HG03469 (cell line): ENCODE results near the gene SPACDR.
"Not testable (repeated sequence)": the region's sequence is repeated elsewhere in the genome, so short reads cannot be mapped to it uniquely, and the experiment has no call there.

Experiments
- ATAC-seq: cut with Tn5 transposase; IDR thresholded peaks from one replicate; pipeline ENCODE4 v1.9.1; 2021; ENCODE audit warnings: mild to moderate bottlenecking, moderate library complexity, moderate number of reproducible peaks; ENCODE audit not compliant: unreplicated experiment

SPACDR gene, protein sequence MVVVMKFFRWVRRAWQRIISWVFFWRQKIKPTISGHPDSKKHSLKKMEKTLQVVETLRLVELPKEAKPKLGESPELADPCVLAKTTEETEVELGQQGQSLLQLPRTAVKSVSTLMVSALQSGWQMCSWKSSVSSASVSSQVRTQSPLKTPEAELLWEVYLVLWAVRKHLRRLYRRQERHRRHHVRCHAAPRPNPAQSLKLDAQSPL

DNA sequence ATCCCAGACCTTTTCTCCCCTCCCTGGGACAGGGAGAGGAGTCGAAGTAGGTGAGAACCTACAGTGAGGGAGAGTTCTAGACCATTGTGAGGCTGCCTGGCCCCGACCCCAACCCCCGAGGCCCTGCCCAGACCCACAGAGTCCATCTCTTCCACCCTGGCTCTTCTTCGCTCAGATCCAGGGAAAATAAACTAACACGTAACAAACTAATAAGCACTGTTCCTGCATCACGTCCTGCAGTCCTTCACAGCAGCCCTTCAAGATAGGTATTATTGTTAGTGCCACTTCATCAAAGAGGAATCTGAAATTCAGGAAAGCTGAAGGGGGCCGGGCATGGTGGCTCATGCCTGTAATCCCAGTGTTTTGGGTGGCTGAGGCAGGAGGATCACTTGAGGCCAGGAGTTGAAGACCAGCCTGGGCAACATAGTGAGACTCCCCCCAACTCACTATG is at the start of gene SPACDR:
TSS of gene SPACDR (minus strand) at position 51 of the 451 bp plus-strand sequence. CDS start 235 bp downstream, outside the sequence.
- no peak for ATAC-seq

DNA sequence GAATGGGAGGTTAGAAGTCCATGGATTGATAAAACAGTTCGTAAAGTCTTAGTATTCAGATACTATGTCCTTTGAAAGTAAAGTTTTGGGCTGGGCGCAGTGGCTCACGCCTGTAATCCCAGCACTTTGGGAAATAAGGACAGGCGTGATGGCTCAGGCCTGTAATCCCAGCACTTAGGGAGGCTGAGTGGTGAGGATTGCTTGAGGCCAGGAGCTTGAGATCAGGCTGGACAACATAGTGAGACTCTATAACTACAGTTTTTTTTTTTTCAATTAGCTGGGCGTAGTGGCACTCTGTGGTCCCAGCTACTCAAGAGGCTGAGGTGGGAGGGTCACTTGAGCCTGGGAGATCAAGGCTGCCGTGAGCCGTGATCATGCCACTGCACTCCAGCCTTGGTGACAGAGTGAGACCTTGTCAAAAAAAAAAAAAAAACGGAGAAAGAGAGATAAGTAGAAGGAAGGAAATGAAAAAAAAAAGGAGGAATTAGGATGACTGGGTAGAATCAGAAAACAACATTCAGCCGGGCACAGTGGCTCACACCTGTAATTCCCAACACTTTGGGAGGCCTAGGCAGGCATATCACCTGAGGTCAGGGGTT is 49.3 kb upstream of the SPACDR start:
- no peak for ATAC-seq

DNA sequence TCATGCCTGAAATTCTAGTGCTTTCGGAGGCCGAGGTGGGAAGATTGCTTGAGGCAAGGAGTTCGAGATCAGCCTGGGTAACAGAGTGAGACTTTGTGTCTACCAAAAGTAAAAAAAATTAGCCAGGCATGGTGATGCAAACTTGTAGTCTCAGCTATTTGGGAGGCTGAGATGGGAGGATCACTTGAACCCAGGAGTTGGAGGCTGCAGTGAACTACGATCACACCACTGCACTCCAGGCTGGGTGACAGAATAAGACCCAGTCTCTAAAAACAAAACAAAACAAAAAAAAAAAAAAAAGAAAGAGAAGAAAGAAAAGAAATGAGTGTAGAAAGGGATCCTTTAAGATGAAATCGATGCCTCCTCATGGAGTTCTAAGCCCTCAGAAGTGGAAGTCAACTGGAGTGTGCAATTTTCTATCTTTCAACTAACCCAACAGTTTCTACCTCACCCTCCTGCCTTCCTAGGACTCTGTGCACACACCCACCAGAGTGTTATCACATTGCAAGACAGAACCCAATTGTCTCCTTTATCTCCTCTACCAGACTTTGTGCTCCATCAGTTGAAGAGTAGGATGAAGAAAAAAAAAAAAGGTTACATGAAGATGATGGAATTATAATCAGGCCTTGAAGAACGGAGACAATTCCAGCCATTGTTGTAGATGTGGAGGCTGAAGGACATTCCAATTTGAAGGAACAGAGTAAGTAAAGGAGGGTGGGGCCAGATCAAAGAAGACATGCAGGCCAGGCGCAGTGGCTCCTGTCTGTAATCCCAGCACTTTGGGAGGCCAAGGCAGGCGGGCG is 46.6 kb upstream of the SPACDR start:
- no peak for ATAC-seq

DNA sequence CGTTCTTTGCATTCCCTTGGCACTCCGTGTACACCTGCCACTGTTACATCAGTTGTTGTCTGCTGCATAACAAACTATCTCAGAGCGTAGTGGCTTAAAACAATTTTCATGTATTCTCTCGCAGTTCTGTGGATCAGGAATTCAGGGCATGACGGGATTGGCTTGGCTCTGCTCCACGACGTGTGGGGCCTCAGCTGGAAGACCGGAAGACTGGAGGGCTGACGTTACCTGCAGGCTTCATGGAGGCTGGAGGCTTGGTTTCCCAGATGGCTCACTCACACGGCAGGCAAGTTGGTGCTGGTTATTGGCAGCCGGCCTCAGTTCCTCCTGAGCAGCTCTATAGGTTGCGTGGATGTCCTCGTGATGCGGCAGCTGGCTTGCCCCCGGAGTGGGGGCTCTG is 45.2 kb upstream of the SPACDR start:
- no peak for ATAC-seq

DNA sequence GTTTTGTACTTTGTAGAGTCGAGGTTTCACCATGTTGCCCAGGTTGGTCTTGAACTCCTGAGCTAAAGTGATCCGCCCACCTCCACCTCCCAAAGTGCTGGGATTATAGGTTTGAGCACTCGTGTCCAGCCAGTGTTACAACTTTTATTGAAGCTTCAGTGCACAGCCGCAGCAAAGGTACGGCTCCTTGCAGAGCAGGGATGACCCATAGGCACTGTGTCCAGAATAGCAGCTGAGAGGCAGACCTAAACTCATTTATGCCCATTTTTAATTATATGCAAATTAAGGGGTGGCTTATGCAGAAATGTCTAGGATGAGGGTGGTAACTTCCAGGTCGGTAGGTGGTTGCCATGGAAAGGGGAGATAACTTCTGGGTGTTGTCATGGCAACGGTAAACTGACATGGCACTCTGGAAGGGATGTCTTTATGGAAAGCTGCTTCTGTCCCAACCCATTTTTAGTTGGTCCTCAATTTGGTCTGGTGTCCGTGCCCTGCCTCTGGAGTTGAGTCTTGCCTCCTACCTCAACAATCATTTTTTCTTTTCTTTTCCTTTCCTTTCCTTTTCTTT is 42.4 kb upstream of the SPACDR start:
- ATAC-seq: no peak

DNA sequence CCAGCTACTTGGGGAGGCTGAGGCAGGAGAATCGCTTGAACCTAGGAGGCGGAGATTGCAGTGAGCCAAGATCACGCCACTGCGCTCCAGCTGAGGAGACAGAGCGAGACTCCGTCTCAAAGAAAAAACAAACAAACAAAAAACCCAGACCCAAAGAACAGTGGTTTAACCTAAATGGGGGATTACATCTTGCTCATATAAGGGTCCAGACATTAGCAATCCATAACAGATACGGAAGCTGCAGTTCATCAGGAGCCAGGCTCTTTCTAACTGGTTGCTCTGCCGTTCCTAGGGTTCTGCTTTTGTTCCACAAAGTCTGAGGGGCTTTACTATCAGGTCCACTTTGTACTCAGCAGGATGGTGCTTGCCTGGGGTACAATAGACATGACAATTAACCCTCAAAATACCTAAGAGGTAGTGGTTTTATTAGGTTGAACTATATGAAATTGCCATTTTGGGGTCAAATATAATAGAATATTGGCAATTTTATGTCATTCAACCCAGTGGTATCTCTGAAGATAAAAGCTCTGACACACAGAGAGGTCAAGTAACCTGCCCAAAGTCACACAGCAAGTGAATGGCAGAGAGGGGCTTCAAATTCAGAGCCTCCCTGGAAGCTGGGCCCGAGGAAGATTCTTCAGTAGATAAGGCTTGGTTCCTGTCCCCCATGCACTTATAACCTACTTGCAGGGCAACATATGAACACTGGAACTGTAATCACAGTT is 41.0 kb upstream of the SPACDR start:
- ATAC-seq: no peak

DNA sequence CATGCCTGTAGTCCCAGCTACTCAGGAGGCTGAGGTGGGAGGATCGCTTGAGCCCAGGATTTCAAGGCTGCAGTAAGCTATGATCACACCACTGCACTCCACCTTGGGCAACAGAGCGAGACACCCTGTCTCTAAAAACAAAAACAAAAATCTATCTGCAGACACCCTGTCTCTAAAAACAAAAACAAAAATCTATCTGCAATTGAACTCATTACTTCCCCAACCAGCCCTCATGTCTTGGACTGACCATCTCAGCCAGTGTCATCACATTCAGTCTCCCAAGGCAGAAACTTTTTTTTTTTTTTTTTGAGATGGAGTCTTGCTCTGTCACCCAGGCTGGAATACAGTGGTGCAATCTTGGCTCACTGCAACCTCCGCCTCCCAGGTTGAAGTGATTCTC is 40.0 kb upstream of the SPACDR start:
- ATAC-seq: not testable (repeated sequence)

DNA sequence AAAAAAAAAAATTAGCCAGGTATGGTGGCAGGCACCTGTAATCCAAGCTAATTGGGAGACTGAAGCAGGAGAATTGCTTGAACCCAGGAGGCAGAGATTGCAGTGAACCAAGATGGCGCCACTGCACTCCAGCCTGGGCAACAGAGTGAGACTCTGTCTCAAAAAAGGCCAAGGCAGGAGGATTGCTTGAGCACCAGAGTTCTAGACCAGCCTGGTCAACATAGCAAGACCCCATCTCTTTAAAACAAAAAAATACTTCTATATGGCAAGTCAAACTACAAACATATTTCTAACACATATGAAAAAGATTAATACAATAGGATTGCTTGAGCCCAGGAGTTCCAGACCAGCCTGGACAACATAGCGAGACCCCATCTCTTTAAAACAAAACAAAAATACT is 36.7 kb upstream of the SPACDR start:
- not testable (repeated sequence) for ATAC-seq

DNA sequence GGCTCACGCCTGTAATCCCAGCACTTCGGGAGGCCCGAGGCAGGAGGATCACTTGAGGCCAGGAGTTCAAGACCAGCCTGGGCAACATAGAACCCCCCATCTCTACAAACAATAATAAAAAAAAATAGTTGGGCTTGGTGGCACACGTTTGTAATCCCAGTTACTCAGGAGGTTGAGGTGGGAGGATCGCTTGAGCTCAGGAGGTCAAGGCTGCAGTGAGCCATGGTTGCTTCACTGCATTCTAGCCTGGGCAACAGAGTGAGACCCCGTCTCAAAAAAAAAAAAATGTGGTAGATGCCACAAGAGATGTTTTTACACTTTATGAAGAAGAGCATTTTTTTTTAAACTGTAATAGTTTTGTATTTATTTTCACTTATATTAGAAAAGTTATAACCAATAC is 32.4 kb upstream of the SPACDR start:
- no peak for ATAC-seq

DNA sequence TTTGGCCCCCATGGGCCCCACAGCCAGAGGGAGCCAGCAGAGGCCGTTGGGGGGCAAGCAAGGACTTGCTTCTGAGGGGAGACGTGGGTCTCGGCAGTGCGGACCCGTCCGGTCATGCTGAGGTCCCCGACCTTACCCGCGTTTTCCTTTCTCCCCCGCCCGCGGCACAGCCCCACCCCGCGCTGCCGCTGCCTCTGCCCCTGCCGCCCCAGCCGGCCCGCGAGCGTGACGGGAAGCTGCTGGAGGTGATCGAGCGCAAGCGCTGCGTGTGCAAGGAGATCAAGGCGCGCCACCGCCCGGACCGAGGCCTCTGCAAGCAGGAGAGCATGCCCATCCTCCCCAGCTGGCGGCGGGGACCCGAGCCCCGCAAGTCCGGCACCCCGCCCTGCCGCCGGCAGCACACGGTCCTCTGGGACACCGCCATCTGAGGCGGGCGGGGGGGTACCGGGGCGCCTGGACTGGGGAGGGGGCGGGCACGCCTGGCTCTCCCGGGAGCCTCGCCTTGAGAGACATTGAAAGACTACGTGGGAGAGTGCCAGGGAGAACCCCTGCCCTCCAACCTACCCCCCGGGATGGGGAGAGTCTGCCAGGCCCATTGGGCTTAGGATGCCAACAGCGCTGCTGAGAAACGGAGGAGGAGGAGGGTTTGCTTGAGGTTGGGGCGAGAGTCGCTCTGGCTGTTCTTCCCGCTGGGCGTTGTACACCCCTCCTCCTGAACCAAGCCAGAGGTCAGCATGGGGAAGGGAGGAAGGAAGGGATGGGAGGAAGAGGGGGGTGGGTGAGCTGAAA is 29.6 kb upstream of the SPACDR start:
- no peak for ATAC-seq

DNA sequence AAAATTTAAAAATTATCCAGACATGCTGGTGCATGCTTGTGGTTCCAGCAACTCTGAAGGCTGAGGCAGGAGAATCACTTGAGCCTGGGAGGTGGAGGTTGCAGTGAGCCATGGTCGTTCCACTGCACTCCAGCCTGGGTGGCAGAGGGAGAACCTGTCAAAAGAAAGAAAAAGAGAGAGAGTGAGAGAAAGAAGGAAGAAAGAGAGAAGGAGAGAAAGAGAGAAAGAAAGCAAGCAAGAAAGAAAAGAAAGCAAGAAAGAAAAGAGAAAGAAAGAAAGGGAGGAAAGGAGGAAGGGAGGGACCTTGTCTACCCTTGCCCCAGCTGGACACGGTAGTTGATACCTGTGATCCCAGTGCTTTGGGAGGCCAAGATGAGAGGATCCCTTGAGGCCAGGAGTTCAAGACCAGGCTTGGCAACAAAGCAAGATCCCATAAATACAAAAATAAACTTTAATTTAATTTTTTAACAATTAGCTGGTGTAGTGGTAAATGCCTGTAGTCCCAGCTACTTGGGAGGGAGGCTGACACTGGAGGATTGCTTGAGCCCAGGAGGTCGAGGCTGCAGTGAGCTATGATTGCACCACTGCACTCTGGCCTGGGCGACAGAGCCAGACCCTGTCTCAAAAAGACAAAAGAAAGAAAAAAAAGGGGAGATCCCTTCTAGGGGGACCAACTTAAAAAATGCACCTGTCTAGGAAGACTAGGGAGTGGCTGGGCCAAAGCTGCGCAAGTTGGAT is 28.8 kb upstream of the SPACDR start:
- no peak for ATAC-seq

DNA sequence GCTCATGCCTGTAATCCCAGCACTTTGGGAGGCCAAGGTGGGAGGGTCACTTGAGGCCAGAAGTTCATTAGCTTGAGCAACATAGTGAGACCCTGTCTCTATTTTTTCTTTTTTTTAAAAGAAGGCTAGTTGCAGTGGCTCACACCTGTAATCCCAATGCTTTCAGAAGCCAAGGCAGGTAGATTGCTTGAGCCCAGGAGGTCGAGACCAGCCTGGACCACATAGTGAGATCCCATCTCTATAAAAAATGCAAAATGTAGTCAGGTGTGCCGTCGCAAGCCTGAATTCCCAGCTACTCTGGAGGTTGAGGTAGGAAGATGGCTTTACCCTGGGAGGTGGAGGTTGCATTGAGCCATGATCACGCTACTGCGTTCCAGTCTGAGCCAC is 27.1 kb upstream of the SPACDR start:
- ATAC-seq: no peak

DNA sequence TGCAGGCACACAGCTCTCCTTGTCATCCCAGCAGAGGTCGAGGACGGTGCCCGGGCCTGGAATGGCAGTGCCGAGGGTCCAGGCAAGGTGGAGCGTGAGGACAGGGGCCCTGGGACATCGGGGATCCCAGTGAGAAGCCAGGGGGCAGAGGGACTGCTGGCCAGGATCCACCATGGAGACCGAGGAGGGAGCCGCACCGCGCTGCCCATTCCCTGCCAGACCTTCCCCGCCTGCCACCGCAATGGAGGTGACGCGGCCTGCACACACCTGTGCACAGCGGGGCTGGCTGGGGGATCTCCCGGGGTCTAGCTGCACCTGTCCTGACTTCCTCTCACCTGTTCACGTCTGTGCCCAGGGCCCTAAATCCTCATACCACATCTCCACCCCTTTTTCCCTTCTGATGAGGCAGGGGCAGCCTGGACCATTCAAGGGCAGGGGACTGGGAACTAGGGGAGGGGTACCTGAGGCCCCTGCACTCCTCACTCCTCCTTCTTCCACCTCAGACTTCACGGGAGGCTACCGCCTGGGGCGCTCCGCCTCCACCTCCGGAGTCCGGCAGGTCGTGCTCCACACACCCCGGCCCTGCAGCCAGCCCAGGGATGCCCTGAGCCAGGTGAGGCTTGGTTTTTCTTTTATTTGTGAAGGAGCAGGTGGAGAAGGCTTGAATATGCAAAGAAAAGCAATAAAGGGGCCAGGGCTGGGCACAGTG is 26.6 kb upstream of the SPACDR start:
- ATAC-seq: no peak

DNA sequence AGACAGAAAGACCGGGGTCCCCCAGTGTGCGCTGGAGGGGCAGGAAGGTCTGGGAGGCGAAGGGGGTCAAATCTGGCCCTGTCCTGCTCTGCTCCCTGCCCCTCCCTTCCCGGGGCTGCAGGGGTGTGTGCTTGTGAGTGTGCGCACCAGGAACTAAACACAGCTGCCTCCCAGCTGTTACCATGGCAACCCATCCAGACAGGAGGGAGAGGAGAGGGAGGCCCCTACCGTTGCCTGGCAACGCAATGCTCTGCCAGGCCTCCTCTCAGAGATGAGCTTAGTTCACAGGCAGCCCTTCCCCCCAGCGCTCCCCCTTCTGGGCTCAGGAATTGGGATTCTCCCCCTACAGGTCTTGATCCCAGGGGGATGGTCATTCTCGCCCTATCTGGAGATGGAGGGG is 25.8 kb upstream of the SPACDR start:
- no peak for ATAC-seq

DNA sequence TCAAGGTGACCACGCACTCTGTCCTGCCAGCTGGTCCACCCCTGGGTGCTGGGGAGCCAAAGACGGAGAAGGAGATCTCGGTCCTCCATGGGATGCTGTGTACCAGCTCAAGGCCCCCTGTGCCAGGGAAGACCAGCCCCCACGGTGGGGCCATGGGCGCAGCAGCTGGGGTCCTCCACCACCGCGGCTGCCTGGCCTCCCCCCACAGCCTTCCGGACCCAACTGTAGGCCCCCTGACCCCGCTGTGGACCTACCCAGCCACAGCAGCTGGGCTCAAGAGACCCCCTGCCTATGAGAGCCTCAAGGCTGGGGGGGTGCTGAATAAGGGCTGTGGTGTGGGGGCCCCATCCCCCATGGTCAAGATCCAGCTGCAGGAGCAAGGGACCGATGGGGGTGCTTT is 25.1 kb upstream of the SPACDR start:
- no peak for ATAC-seq

DNA sequence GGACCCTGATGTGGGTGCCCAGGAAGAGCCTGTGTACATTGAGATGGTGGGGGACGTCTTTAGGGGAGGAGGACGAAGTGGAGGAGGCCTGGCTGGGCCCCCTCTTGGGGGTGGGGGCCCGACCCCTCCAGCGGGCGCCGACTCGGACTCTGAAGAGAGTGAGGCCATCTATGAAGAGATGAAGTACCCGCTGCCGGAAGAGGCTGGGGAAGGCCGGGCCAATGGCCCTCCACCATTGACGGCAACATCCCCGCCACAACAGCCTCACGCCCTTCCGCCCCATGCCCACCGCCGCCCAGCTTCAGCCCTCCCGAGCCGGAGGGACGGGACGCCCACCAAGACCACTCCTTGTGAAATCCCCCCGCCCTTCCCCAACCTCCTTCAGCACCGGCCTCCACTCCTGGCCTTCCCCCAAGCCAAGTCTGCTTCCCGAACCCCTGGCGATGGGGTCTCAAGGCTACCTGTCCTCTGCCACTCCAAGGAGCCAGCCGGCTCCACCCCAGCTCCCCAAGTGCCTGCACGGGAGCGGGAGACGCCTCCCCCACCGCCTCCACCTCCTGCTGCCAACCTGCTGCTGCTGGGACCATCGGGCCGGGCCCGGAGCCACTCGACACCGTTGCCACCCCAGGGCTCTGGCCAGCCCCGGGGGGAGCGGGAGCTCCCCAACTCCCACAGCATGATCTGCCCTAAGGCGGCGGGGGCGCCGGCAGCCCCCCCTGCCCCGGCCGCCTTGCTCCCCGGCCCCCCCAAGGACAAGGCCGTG is 24.5 kb upstream of the SPACDR start:
- no peak for ATAC-seq

DNA sequence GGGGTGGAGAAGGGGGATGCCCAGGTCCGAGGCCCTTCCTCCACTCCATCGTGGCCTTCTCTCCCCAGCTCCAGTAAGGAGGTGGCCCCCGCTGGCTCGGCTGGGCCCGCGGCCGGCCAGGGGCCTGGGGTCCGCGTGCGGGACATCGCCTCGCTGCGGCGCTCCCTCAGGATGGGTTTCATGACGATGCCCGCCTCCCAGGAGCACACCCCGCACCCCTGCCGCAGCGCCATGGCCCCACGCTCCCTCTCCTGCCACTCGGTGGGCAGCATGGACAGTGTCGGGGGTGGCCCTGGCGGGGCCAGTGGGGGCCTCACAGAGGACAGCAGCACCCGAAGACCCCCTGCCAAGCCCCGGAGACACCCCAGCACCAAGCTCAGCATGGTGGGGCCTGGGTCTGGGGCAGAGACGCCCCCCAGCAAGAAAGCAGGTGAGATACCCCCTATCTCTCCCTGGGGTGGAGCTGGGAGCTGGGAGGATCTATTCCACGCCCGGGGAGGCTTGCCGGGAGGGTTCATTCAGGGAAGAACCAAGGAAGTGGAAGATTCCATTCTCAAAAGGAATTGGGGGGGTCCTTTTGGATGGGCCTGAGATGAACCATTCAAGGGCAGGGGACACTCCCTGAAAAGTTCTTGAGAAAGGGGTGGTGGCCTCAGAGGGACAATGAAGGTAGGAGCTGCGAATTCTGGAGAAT is 22.8 kb upstream of the SPACDR start:
- ATAC-seq: no peak
